ENCODE data around the gene GABRQ. TPM values are rescaled to one million over a fixed set of nuclear protein-coding genes. Genes with fewer than 3 reads are reported as not detected.

GABRQ gene
- not detected for total RNA-seq

GRCh38 chrX:152637649-152638442, at the start of gene GABRQ:
GABRQ (plus strand) TSS chrX:152637895; CDS start chrX:152638203, 308 bp downstream.
- DNase-seq (ENCODE audit: low spot score) = no peak
- H3K36me3 Mint-ChIP-seq = no peaks in the 10 kb centered on the region
- peaks cover 14 to 21% of the 10 kb centered on the region in 2 donors for H3K27me3 Mint-ChIP-seq
- H3K4me1 Mint-ChIP-seq (ENCODE audit: low read depth in 2 of 2) = no peaks in the 10 kb centered on the region
- peak in 1 of 2 donors; percentile 55 for ATAC-seq
- H3K9me3 Mint-ChIP-seq = no peaks in the 10 kb centered on the region
- no peak within 1 kb of the TSS for H3K4me3 Mint-ChIP-seq
- no peak within 1 kb of the TSS for H3K27ac Mint-ChIP-seq

DNA sequence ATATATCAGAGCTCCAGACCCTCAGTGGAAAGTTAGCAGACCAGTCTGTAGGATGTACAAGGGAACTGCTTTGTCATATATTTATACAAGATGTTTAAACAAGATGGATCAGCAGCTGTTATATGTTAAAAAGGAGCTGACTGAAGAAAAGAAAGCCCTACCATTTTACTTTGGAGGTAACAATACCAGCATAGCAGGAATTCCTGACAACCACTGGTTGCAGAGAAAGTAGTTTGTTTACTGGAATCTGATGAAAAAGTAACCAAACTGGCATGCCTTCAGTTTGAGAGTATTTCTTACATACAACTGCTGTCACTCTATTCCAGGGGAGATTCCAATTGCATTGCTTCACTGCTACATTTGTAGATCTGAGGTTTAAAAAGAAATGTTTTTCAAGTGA, 49.5 kb upstream of the GABRQ start:
- no peaks in the 10 kb centered on the region for H3K36me3 Mint-ChIP-seq
- no peak for ATAC-seq
- H3K4me1 Mint-ChIP-seq (ENCODE audit: low read depth in 2 of 2) = no peaks in the 10 kb centered on the region
- no peaks in the 10 kb centered on the region for H3K9me3 Mint-ChIP-seq
- H3K4me3 Mint-ChIP-seq = no peak overlapping the region
- peaks cover 0 to 15% of the 10 kb centered on the region in 2 donors for H3K27me3 Mint-ChIP-seq
- DNase-seq (ENCODE audit: low spot score) = no peak
- H3K27ac Mint-ChIP-seq = no peak overlapping the region

DNA sequence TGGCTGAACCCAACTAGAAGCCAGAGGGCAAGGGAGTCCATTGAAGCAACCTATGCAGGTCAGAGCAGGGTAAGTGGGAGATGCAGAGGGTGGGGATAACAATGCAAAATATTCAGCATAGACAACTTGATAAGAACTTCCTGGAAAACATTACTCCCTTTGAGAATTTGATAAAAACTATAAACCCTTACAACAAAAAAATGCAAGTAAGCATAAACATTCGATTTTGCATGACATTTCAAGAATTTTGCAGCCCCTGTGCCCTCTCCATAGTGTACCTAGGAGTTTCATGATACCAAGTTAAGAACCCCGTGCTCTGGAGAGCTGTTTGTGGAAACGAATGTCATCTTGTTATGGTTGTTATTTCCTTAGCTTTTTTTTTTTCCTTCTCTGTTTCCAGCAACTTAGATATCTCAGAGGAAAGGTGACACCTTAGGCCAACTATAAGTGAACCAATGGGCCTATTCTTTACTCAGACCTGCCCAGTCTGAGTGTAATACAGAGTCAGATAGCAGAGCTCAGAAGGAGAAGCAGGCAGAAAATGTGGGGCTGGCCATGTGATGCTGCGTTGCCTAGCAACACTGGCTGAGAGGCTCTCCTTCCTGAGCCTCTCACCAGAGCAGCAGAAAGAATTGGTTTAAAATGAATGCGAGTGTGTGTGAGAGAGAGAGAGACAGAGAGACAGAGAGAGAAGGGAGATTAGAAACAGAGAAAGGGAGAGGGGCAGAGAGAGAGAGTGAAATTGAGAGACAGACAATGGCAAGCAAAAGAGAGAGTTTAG, 36.7 kb upstream of the GABRQ start:
- H3K36me3 Mint-ChIP-seq = no peaks in the 10 kb centered on the region
- peaks cover 9 to 15% of the 10 kb centered on the region in 2 donors for H3K27me3 Mint-ChIP-seq
- H3K9me3 Mint-ChIP-seq = peaks cover 2% of the 10 kb centered on the region
- no peak for ATAC-seq
- H3K27ac Mint-ChIP-seq = no peak overlapping the region
- no peak overlapping the region for H3K4me3 Mint-ChIP-seq
- H3K4me1 Mint-ChIP-seq (ENCODE audit: low read depth in 2 of 2) = no peaks in the 10 kb centered on the region
- no peak for DNase-seq (ENCODE audit: low spot score)

GRCh38 chrX:152601848-152602616, 35.7 kb upstream of the GABRQ start:
- DNase-seq (ENCODE audit: low spot score) (no peak), ATAC-seq (no peak)
- Mint-ChIP-seq H3K9me3 (peaks cover 2% of the 10 kb centered on the region), H3K27me3 (peaks cover 8 to 13% of the 10 kb centered on the region in 2 donors), H3K36me3 (no peaks in the 10 kb centered on the region), H3K27ac (no peak overlapping the region), H3K4me3 (no peak overlapping the region), H3K4me1 (ENCODE audit: low read depth in 2 of 2) (no peaks in the 10 kb centered on the region)

DNA sequence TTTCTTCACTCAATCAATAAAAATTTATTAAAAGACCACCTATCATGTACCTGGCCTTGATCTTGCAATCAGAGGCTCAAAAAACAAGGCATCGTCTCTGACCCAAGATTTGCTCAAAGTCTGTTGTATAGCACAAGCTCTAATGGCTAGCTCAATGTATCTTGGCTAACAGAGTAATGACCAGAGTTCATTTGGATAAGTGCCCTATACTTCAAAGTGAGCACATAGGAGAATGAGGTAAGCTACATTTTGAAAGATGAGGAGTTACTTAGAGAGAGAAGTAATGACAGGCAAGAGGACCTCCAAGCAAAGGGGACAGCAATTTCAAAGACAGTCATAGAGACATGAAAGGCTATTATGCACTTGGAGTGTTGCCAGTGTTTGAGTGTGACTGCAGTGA, 22.9 kb upstream of the GABRQ start:
- no peaks in the 10 kb centered on the region for H3K36me3 Mint-ChIP-seq
- no peak overlapping the region for H3K4me3 Mint-ChIP-seq
- H3K9me3 Mint-ChIP-seq = no peaks in the 10 kb centered on the region
- DNase-seq (ENCODE audit: low spot score) (no peak), ATAC-seq (no peak)
- no peaks in the 10 kb centered on the region for H3K4me1 Mint-ChIP-seq (ENCODE audit: low read depth in 2 of 2)
- H3K27me3 Mint-ChIP-seq = peaks cover 16 to 23% of the 10 kb centered on the region in 2 donors
- no peak overlapping the region for H3K27ac Mint-ChIP-seq

GRCh38 chrX:152619897-152620296, 17.8 kb upstream of the GABRQ start:
- H3K36me3 Mint-ChIP-seq = no peaks in the 10 kb centered on the region
- H3K27me3 Mint-ChIP-seq = peaks cover 28% of the 10 kb centered on the region in 2 donors
- H3K9me3 Mint-ChIP-seq = no peaks in the 10 kb centered on the region
- H3K27ac Mint-ChIP-seq = no peak overlapping the region
- ATAC-seq = no peak
- no peak overlapping the region for H3K4me3 Mint-ChIP-seq
- H3K4me1 Mint-ChIP-seq (ENCODE audit: low read depth in 2 of 2) = no peaks in the 10 kb centered on the region
- no peak for DNase-seq (ENCODE audit: low spot score)

DNA sequence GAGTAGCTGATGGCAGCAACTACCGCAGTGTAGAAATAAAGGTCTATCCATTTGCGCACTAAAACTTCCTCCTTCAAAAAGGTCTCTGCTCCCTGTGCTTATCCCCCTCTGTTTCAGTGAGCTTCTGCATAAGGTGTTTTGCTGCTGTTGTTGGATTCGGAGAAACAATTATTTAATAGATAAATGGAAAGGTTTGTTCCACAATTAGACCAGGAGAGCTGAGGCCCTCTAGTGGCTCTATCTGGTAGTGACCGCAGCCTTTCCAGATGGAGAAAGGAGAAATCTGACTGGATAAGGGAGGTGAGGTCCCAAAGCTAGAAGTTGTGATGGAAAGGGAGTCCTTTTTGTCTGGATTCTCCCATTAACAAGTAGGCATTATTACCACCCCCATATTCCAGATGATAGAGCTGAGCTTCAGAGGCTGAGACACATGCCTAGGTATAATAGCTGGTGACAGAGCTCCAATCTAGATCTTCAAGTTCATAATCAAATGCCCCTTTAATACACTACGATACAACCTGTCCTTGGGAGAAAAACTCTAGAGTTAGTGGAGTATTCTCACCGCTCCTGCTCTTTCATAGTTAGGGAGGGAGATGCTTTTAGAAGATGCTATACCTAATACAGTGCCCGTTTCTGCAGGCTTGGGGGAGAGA, 5.1 kb upstream of the GABRQ start:
- ATAC-seq (no peak), DNase-seq (ENCODE audit: low spot score) (no peak)
- H3K27me3 Mint-ChIP-seq = peaks cover 30 to 36% of the 10 kb centered on the region in 2 donors
- no peak overlapping the region for H3K4me3 Mint-ChIP-seq
- no peak overlapping the region for H3K27ac Mint-ChIP-seq
- H3K9me3 Mint-ChIP-seq = no peaks in the 10 kb centered on the region
- no peaks in the 10 kb centered on the region for H3K4me1 Mint-ChIP-seq (ENCODE audit: low read depth in 2 of 2)
- no peaks in the 10 kb centered on the region for H3K36me3 Mint-ChIP-seq

GRCh38 chrX:152635941-152636340, 1.8 kb upstream of the GABRQ start:
- H3K27ac Mint-ChIP-seq = no peak overlapping the region
- DNase-seq (ENCODE audit: low spot score) = no peak
- no peak overlapping the region for H3K4me3 Mint-ChIP-seq
- no peaks in the 10 kb centered on the region for H3K36me3 Mint-ChIP-seq
- no peak for ATAC-seq
- no peaks in the 10 kb centered on the region for H3K9me3 Mint-ChIP-seq
- no peaks in the 10 kb centered on the region for H3K4me1 Mint-ChIP-seq (ENCODE audit: low read depth in 2 of 2)
- peaks cover 21 to 26% of the 10 kb centered on the region in 2 donors for H3K27me3 Mint-ChIP-seq

GRCh38 chrX:152638443-152638904, 779 bp downstream of the GABRQ start:
- ATAC-seq = no peak
- Mint-ChIP-seq H3K27ac (no peak overlapping the region), H3K27me3 (peaks cover 14 to 19% of the 10 kb centered on the region in 2 donors), H3K4me1 (ENCODE audit: low read depth in 2 of 2) (no peaks in the 10 kb centered on the region), H3K36me3 (no peaks in the 10 kb centered on the region), H3K9me3 (no peaks in the 10 kb centered on the region), H3K4me3 (no peak overlapping the region)
- DNase-seq (ENCODE audit: low spot score) = no peak

DNA sequence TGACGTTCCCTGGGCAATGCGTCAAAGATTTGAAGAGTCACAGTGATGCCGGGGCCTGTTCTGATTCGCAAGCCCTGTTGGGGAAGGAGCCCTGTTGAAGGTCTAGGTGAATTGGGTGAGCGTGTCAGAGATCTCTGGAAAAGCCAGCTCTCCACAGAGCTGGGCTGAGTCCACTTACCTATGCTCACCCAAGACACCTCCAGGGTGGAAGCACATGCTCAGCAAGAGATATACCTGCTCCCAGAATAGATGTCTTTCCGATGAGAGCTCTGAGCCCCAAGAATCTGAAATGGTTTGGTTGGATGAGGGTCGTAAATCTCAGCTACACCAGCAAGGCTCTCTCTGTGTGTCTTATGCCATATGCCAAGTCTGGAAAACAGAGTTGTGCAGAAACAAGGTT, 1.7 kb downstream of the GABRQ start:
- Mint-ChIP-seq H3K4me3 (no peak overlapping the region), H3K36me3 (no peaks in the 10 kb centered on the region), H3K9me3 (no peaks in the 10 kb centered on the region), H3K27ac (no peak overlapping the region), H3K4me1 (ENCODE audit: low read depth in 2 of 2) (no peaks in the 10 kb centered on the region), H3K27me3 (peaks cover 14 to 19% of the 10 kb centered on the region in 2 donors)
- ATAC-seq (no peak), DNase-seq (ENCODE audit: low spot score) (no peak)

- H3K9me3 Mint-ChIP-seq = no peaks in the 10 kb centered on the region
- DNase-seq (ENCODE audit: low spot score) (no peak), ATAC-seq (no peak)
- no peak overlapping the region for H3K27ac Mint-ChIP-seq
- H3K36me3 Mint-ChIP-seq = no peaks in the 10 kb centered on the region
- H3K27me3 Mint-ChIP-seq = peaks cover 14 to 19% of the 10 kb centered on the region in 2 donors
- no peaks in the 10 kb centered on the region for H3K4me1 Mint-ChIP-seq (ENCODE audit: low read depth in 2 of 2)
- H3K4me3 Mint-ChIP-seq = no peak overlapping the region
Measured at GRCh38 chrX:152640034-152640818, 2.5 kb downstream of the GABRQ start.

- Mint-ChIP-seq H3K36me3 (no peaks in the 10 kb centered on the region), H3K27ac (no peak overlapping the region), H3K27me3 (peaks cover 8 to 13% of the 10 kb centered on the region in 2 donors), H3K4me1 (ENCODE audit: low read depth in 2 of 2) (no peaks in the 10 kb centered on the region), H3K9me3 (no peaks in the 10 kb centered on the region), H3K4me3 (no peak overlapping the region)
- ATAC-seq (no peak), DNase-seq (ENCODE audit: low spot score) (no peak)
Measured at GRCh38 chrX:152641256-152641875, 3.7 kb downstream of the GABRQ start.

Data from natural killer cell treated with Interleukin-12 subunit alpha and Interleukin-12 subunit beta and Interleukin-15 and Interleukin-18, amount 100 ng/mL, for 72 hours (primary cell).